ENCODE results near the gene ZFP57. TPM values are rescaled to one million over a fixed set of nuclear protein-coding genes. Genes with fewer than 3 reads are reported as not detected.

Gene ZFP57
- total RNA-seq, result not detected

GRCh38 chr6:29680904-29681303, at the start of gene ZFP57:
Gene ZFP57 (minus strand): TSS chr6:29681152. CDS start chr6:29677003, 4,149 bp downstream.
- no peak within 1 kb of the TSS for H3K4me3 Mint-ChIP-seq
- H3K36me3 Mint-ChIP-seq, result no peaks in the 10 kb centered on the region
- H3K4me1 Mint-ChIP-seq (ENCODE audit: low read depth), result peaks cover 9% of the 10 kb centered on the region
- no peak within 1 kb of the TSS for H3K27ac Mint-ChIP-seq
- peaks cover 2% of the 10 kb centered on the region for H3K9me3 Mint-ChIP-seq
- no peak for DNase-seq
- CTCF ChIA-PET, result no interaction called here
- H3K27me3 Mint-ChIP-seq, result peaks cover 6% of the 10 kb centered on the region
- intact Hi-C loops (cut with micrococcal nuclease), result no loop called here
- POLR2A ChIA-PET, result no interaction called here

- H3K27ac Mint-ChIP-seq, result peak overlapping the region; percentile 8
- H3K36me3 Mint-ChIP-seq, result peaks cover 31% of the 10 kb centered on the region
- H3K27me3 Mint-ChIP-seq, result no peaks in the 10 kb centered on the region
- intact Hi-C loops (cut with micrococcal nuclease), result no loop called here
- POLR2A ChIA-PET, result no interaction called here
- H3K9me3 Mint-ChIP-seq, result no peaks in the 10 kb centered on the region
- H3K4me1 Mint-ChIP-seq (ENCODE audit: low read depth), result peaks cover 40% of the 10 kb centered on the region
- CTCF ChIA-PET, result no interaction called here
- H3K4me3 Mint-ChIP-seq, result no peak overlapping the region
- no peak for DNase-seq
Measured at GRCh38 chr6:29730575-29731126, 49.7 kb upstream of the ZFP57 start.

- Mint-ChIP-seq H3K27me3 (no peaks in the 10 kb centered on the region), H3K4me3 (no peak overlapping the region), H3K27ac (no peak overlapping the region), H3K36me3 (peaks cover 39% of the 10 kb centered on the region), H3K4me1 (ENCODE audit: low read depth) (peaks cover 48% of the 10 kb centered on the region), H3K9me3 (no peaks in the 10 kb centered on the region)
- ChIA-PET POLR2A (no interaction called here), CTCF (no interaction called here)
- intact Hi-C loops (cut with micrococcal nuclease), result no loop called here
- no peak for DNase-seq
Measured at GRCh38 chr6:29729774-29730328, 48.9 kb upstream of the ZFP57 start.

- Mint-ChIP-seq H3K9me3 (no peaks in the 10 kb centered on the region), H3K4me1 (ENCODE audit: low read depth) (peaks cover 50% of the 10 kb centered on the region), H3K27me3 (no peaks in the 10 kb centered on the region), H3K36me3 (peaks cover 49% of the 10 kb centered on the region), H3K4me3 (no peak overlapping the region), H3K27ac (peak overlapping the region; percentile 33)
- intact Hi-C loops (cut with micrococcal nuclease), result no loop called here
- POLR2A ChIA-PET, result interaction anchor here (1.4 kb wide), 1 partner anchor 216 kb away, joined by 3 read pairs; no protein-coding TSS in a partner anchor
- CTCF ChIA-PET, result interaction anchor here (2.8 kb wide), 1 partner anchor 24 kb away, joined by 10 read pairs; no protein-coding TSS in a partner anchor
- no peak for DNase-seq
Measured at GRCh38 chr6:29728875-29729270, 47.9 kb upstream of the ZFP57 start.

GRCh38 chr6:29728173-29728874, 47.4 kb upstream of the ZFP57 start:
- ChIA-PET CTCF (interaction anchor here (1.1 to 3.3 kb wide), 5 partner anchors 10 to 75 kb away, joined by 4 to 17 read pairs (median 5); no protein-coding TSS in a partner anchor), POLR2A (interaction anchor here (1.4 kb wide), 1 partner anchor 217 kb away, joined by 3 read pairs; no protein-coding TSS in a partner anchor)
- no peak overlapping the region for H3K4me3 Mint-ChIP-seq
- no peaks in the 10 kb centered on the region for H3K27me3 Mint-ChIP-seq
- DNase-seq, result no peak
- H3K36me3 Mint-ChIP-seq, result peaks cover 50% of the 10 kb centered on the region
- H3K27ac Mint-ChIP-seq, result peak overlapping the region; percentile 33
- no peaks in the 10 kb centered on the region for H3K9me3 Mint-ChIP-seq
- intact Hi-C loops (cut with micrococcal nuclease), result no loop called here
- peaks cover 50% of the 10 kb centered on the region for H3K4me1 Mint-ChIP-seq (ENCODE audit: low read depth)

GRCh38 chr6:29727637-29728036, 46.7 kb upstream of the ZFP57 start:
- no peak for DNase-seq
- intact Hi-C loops (cut with micrococcal nuclease), result no loop called here
- ChIA-PET POLR2A (interaction anchor here (1.4 to 2.3 kb wide), 3 partner anchors 11 to 217 kb away, joined by 3 to 8 read pairs (median 7); no protein-coding TSS in a partner anchor), CTCF (interaction anchor here (1.1 to 3.3 kb wide), 5 partner anchors 10 to 74 kb away, joined by 4 to 17 read pairs (median 5); no protein-coding TSS in a partner anchor)
- H3K27ac Mint-ChIP-seq, result no peak overlapping the region
- peaks cover 50% of the 10 kb centered on the region for H3K36me3 Mint-ChIP-seq
- no peaks in the 10 kb centered on the region for H3K27me3 Mint-ChIP-seq
- H3K4me3 Mint-ChIP-seq, result no peak overlapping the region
- H3K4me1 Mint-ChIP-seq (ENCODE audit: low read depth), result peaks cover 50% of the 10 kb centered on the region
- no peaks in the 10 kb centered on the region for H3K9me3 Mint-ChIP-seq

- ChIA-PET POLR2A (interaction anchor here (2.0 to 2.3 kb wide), 2 partner anchors 10 to 22 kb away, joined by 7 to 8 read pairs; no protein-coding TSS in a partner anchor), CTCF (interaction anchor here (0.7 to 3.3 kb wide), 4 partner anchors 11 to 31 kb away, joined by 3 to 17 read pairs (median 7); no protein-coding TSS in a partner anchor)
- DNase-seq, result no peak
- Mint-ChIP-seq H3K27ac (no peak overlapping the region), H3K9me3 (no peaks in the 10 kb centered on the region), H3K4me3 (no peak overlapping the region), H3K27me3 (no peaks in the 10 kb centered on the region), H3K36me3 (peaks cover 50% of the 10 kb centered on the region), H3K4me1 (ENCODE audit: low read depth) (peaks cover 57% of the 10 kb centered on the region)
- intact Hi-C loops (cut with micrococcal nuclease), result no loop called here
Measured at GRCh38 chr6:29726571-29727194, 45.7 kb upstream of the ZFP57 start.

GRCh38 chr6:29726001-29726400, 45.0 kb upstream of the ZFP57 start:
- no peak for DNase-seq
- POLR2A ChIA-PET, result interaction anchor here (2.0 to 2.3 kb wide), 2 partner anchors 10 to 23 kb away, joined by 7 to 8 read pairs; no protein-coding TSS in a partner anchor
- H3K9me3 Mint-ChIP-seq, result no peaks in the 10 kb centered on the region
- peak overlapping the region; percentile 92 for H3K27ac Mint-ChIP-seq
- peaks cover 50% of the 10 kb centered on the region for H3K36me3 Mint-ChIP-seq
- intact Hi-C loops (cut with micrococcal nuclease), result no loop called here
- H3K4me3 Mint-ChIP-seq, result peak overlapping the region; percentile 86
- CTCF ChIA-PET, result interaction anchor here (0.7 to 3.3 kb wide), 4 partner anchors 12 to 72 kb away, joined by 3 to 17 read pairs (median 4); no protein-coding TSS in a partner anchor
- H3K27me3 Mint-ChIP-seq, result no peaks in the 10 kb centered on the region
- H3K4me1 Mint-ChIP-seq (ENCODE audit: low read depth), result peaks cover 58% of the 10 kb centered on the region

- H3K4me1 Mint-ChIP-seq (ENCODE audit: low read depth), result peaks cover 60% of the 10 kb centered on the region
- H3K9me3 Mint-ChIP-seq, result no peaks in the 10 kb centered on the region
- peak overlapping the region; percentile 86 for H3K4me3 Mint-ChIP-seq
- intact Hi-C loops (cut with micrococcal nuclease), result loop anchor here (5.0 kb wide), 2 partner anchors 337 to 487 kb away; partner anchors contain the start of genes POLR1H and TRIM26
- peaks cover 50% of the 10 kb centered on the region for H3K36me3 Mint-ChIP-seq
- ChIA-PET CTCF (interaction anchor here (0.7 to 3.3 kb wide), 5 partner anchors 13 to 76 kb away, joined by 3 to 17 read pairs (median 4); no protein-coding TSS in a partner anchor), POLR2A (interaction anchor here (2.0 to 2.3 kb wide), 2 partner anchors 9 to 24 kb away, joined by 7 to 8 read pairs; no protein-coding TSS in a partner anchor)
- peak overlapping the region; percentile 92 for H3K27ac Mint-ChIP-seq
- DNase-seq, result no peak
- H3K27me3 Mint-ChIP-seq, result no peaks in the 10 kb centered on the region
Measured at GRCh38 chr6:29724937-29725869, 44.3 kb upstream of the ZFP57 start.

- DNase-seq, result peak; percentile 88
- ChIA-PET CTCF (no interaction called here), POLR2A (no interaction called here)
- peak overlapping the region; percentile 92 for H3K27ac Mint-ChIP-seq
- peaks cover 50% of the 10 kb centered on the region for H3K36me3 Mint-ChIP-seq
- H3K27me3 Mint-ChIP-seq, result no peaks in the 10 kb centered on the region
- H3K4me1 Mint-ChIP-seq (ENCODE audit: low read depth), result peaks cover 61% of the 10 kb centered on the region
- intact Hi-C loops (cut with micrococcal nuclease), result loop anchor here (5.0 kb wide), 2 partner anchors 338 to 488 kb away; partner anchors contain the start of genes POLR1H and TRIM26
- peak overlapping the region; percentile 86 for H3K4me3 Mint-ChIP-seq
- no peaks in the 10 kb centered on the region for H3K9me3 Mint-ChIP-seq
Measured at GRCh38 chr6:29723666-29724588, 43.0 kb upstream of the ZFP57 start.
